Nephron (organoid): Measurements from ENCODE around the gene URI1.

Experiments used
- H3K27ac Mint-ChIP-seq, 3 experiments: 2 replicates each; pipeline ENCODE4 v1.8.0; 2020; ENCODE audit warnings: mixed read lengths in 3 of 3, mild to moderate bottlenecking in 2 of 3, moderate library complexity in 1 of 3
- H3K27me3 Mint-ChIP-seq: 2 replicates; pipeline ENCODE4 v1.8.0; 2021; ENCODE audit warnings: low read depth, mild to moderate bottlenecking, moderate library complexity, mixed read lengths
- H3K36me3 Mint-ChIP-seq: 2 replicates; pipeline ENCODE4 v1.8.0; 2020; ENCODE audit warnings: low read depth, mixed read lengths
- H3K4me1 Mint-ChIP-seq: 2 replicates; pipeline ENCODE4 v1.8.0; 2020; ENCODE audit warnings: mixed read lengths
- H3K4me3 Mint-ChIP-seq, 3 experiments: 2 replicates each; pipeline ENCODE4 v1.8.0; 2020; ENCODE audit warnings: mild to moderate bottlenecking in 3 of 3, mixed read lengths in 3 of 3, moderate library complexity in 2 of 3
- H3K9me3 Mint-ChIP-seq: 2 replicates; pipeline ENCODE4 v1.8.0; 2020; ENCODE audit warnings: mixed read lengths
- TF ChIP-seq, protein P1 (sequence below), 3 experiments: fragments of 200-600 bp; sonication (generic); IDR thresholded peaks; one replicate each; pipeline ENCODE4 v1.5.0; 2021; ENCODE audit warnings: antibody characterized with exemption in 3 of 3; ENCODE audit not compliant: unreplicated experiment in 3 of 3

The URI1 gene, protein sequence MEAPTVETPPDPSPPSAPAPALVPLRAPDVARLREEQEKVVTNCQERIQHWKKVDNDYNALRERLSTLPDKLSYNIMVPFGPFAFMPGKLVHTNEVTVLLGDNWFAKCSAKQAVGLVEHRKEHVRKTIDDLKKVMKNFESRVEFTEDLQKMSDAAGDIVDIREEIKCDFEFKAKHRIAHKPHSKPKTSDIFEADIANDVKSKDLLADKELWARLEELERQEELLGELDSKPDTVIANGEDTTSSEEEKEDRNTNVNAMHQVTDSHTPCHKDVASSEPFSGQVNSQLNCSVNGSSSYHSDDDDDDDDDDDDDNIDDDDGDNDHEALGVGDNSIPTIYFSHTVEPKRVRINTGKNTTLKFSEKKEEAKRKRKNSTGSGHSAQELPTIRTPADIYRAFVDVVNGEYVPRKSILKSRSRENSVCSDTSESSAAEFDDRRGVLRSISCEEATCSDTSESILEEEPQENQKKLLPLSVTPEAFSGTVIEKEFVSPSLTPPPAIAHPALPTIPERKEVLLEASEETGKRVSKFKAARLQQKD

GRCh38 chr19:29941828-29942403 lies at the start of gene URI1:
Gene URI1 (plus strand): TSS chr19:29942239. CDS start chr19:29942548, 309 bp downstream.
- H3K27ac Mint-ChIP-seq: peak within 1 kb of the TSS; percentile 69 to 94 (median 85)
- peaks cover 13% of the 10 kb centered on the region for H3K27me3 Mint-ChIP-seq
- TF ChIP-seq, protein P1, sequence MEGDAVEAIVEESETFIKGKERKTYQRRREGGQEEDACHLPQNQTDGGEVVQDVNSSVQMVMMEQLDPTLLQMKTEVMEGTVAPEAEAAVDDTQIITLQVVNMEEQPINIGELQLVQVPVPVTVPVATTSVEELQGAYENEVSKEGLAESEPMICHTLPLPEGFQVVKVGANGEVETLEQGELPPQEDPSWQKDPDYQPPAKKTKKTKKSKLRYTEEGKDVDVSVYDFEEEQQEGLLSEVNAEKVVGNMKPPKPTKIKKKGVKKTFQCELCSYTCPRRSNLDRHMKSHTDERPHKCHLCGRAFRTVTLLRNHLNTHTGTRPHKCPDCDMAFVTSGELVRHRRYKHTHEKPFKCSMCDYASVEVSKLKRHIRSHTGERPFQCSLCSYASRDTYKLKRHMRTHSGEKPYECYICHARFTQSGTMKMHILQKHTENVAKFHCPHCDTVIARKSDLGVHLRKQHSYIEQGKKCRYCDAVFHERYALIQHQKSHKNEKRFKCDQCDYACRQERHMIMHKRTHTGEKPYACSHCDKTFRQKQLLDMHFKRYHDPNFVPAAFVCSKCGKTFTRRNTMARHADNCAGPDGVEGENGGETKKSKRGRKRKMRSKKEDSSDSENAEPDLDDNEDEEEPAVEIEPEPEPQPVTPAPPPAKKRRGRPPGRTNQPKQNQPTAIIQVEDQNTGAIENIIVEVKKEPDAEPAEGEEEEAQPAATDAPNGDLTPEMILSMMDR (IDR thresholded peaks at IDR 0.05; ENCODE audit: unreplicated experiment in 3 of 3): no peak
- peaks cover 9% of the 10 kb centered on the region for H3K36me3 Mint-ChIP-seq
- H3K9me3 Mint-ChIP-seq: peaks cover 21% of the 10 kb centered on the region
- peaks cover 27% of the 10 kb centered on the region for H3K4me1 Mint-ChIP-seq
- H3K4me3 Mint-ChIP-seq: peak within 1 kb of the TSS; percentile 98 to 99 (median 99)

DNA sequence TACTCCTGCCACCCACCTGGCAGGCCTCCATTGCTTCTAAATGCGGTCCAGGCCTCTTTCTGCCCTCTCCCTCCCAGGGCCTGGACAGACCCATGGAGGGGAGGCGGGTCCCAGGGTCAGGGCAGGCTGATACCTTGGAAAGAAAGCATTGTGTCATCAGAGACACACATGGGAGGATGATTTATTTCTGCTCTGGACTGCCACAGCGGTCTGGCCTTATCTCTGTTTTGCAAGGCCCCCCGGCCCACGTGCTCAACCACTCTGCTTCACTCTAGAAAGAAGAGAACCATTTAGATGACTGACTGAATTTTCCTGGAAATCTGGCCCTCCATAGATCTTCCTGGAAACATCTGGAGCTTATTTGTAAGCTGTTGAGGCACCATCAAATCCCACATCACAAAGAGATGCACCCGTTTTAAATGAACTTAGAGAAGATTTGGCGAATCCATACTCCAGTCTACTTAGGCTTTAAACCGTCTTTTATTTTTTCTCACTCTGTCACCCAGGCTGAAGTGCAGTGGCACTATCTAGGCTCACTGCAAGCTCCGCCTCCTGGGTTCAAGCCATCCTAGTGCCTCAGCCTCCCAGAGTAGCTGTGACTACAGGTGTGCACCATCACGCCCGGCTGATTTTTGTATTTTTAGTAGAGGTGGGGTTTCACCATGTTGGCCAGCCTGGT lies 48.3 kb upstream of the URI1 start:
- H3K36me3 Mint-ChIP-seq: no peaks in the 10 kb centered on the region
- peak overlapping the region in 1 of 3 experiments; percentile 5 for H3K27ac Mint-ChIP-seq
- H3K27me3 Mint-ChIP-seq: peaks cover 10% of the 10 kb centered on the region
- no peaks in the 10 kb centered on the region for H3K9me3 Mint-ChIP-seq
- peaks cover 5% of the 10 kb centered on the region for H3K4me1 Mint-ChIP-seq
- no peak overlapping the region for H3K4me3 Mint-ChIP-seq
- TF ChIP-seq, protein P1 (IDR thresholded peaks at IDR 0.05; ENCODE audit: unreplicated experiment in 3 of 3): no peak

GRCh38 chr19:29896802-29897201 lies 45.2 kb upstream of the URI1 start:
- no peaks in the 10 kb centered on the region for H3K36me3 Mint-ChIP-seq

GRCh38 chr19:29897466-29897865 lies 44.6 kb upstream of the URI1 start:
- Mint-ChIP-seq H3K4me3 (no peak overlapping the region), H3K27ac (no peak overlapping the region), H3K36me3 (no peaks in the 10 kb centered on the region), H3K9me3 (no peaks in the 10 kb centered on the region), H3K4me1 (peaks cover 5% of the 10 kb centered on the region), H3K27me3 (no peaks in the 10 kb centered on the region)
- TF ChIP-seq, protein P1 (IDR thresholded peaks at IDR 0.05; ENCODE audit: unreplicated experiment in 3 of 3): no peak

More at GRCh38 chr19:29896802-29897201, 45.2 kb upstream of the URI1 start:
- peaks cover 6% of the 10 kb centered on the region for H3K27me3 Mint-ChIP-seq
- no peak overlapping the region for H3K27ac Mint-ChIP-seq
- H3K9me3 Mint-ChIP-seq: no peaks in the 10 kb centered on the region
- TF ChIP-seq, protein P1 (IDR thresholded peaks at IDR 0.05; ENCODE audit: unreplicated experiment in 3 of 3): no peak
- H3K4me1 Mint-ChIP-seq: peaks cover 5% of the 10 kb centered on the region
- no peak overlapping the region for H3K4me3 Mint-ChIP-seq

DNA sequence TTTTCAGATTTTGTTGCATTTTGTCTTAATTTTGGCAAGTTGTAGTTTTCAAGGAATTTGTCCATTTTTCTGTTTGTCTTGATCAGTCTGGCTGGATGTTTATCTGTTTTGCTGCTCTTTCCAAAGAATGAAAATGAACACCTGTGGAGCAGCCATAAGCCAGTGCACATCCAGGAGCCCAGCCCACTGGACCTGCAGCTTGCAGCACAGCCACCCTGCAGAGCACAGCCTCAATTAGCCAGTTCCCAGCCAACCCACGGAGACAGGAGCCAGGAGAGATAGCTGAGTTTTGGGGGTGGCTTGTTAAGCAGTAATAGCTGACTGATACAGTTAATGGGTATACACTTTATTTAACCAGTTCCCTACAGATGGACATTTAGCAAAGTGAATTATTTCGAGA lies 38.0 kb upstream of the URI1 start:
- H3K36me3 Mint-ChIP-seq: no peaks in the 10 kb centered on the region
- H3K27ac Mint-ChIP-seq: no peak overlapping the region
- H3K9me3 Mint-ChIP-seq: no peaks in the 10 kb centered on the region

More for the DNA sequence above, 38.0 kb upstream of the URI1 start:
- TF ChIP-seq, protein P1 (IDR thresholded peaks at IDR 0.05; ENCODE audit: unreplicated experiment in 3 of 3): no peak
- peaks cover under 1% of the 10 kb centered on the region for H3K4me1 Mint-ChIP-seq
- no peaks in the 10 kb centered on the region for H3K27me3 Mint-ChIP-seq
- no peak overlapping the region for H3K4me3 Mint-ChIP-seq
